ENCODE data around the gene IL1F10. TPM values are rescaled to one million over a fixed set of nuclear protein-coding genes. Genes with fewer than 3 reads are reported as not detected.

The IL1F10 gene
- total RNA-seq, 1 experiment from 2014 or later: not detected

DNA sequence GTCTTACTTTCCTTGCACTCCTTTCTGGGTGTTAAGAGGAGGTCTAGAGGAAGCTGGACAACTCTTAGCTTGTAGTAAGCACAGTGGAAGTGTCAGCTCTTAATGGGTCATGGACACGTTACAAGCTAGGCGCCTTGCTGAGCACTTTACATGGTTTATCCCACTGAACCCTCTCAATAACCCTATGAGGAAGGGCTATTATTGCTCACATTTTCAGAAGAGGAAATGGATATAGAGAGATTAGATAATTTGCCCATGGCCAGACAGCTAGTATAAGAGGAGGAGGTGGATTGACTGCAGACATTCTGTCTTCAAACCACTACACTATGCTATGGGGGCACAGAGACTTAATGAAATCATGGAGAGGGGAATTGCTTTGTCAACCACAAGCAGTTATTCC is 51.3 kb downstream of the IL1F10 start:
- TF ChIP-seq, protein P1, sequence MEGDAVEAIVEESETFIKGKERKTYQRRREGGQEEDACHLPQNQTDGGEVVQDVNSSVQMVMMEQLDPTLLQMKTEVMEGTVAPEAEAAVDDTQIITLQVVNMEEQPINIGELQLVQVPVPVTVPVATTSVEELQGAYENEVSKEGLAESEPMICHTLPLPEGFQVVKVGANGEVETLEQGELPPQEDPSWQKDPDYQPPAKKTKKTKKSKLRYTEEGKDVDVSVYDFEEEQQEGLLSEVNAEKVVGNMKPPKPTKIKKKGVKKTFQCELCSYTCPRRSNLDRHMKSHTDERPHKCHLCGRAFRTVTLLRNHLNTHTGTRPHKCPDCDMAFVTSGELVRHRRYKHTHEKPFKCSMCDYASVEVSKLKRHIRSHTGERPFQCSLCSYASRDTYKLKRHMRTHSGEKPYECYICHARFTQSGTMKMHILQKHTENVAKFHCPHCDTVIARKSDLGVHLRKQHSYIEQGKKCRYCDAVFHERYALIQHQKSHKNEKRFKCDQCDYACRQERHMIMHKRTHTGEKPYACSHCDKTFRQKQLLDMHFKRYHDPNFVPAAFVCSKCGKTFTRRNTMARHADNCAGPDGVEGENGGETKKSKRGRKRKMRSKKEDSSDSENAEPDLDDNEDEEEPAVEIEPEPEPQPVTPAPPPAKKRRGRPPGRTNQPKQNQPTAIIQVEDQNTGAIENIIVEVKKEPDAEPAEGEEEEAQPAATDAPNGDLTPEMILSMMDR (conservative IDR thresholded peaks at IDR 0.05): no peak

More for the DNA sequence above, 51.3 kb downstream of the IL1F10 start:
- Histone ChIP-seq H2BK5ac (ENCODE audit: insufficient read length, low read length) (no peak overlapping the region), H3K9me3 (ENCODE audit: control insufficient read depth, low read depth, low read length) (no peaks in the 10 kb centered on the region), H2BK15ac (ENCODE audit: low read depth, low read length) (no peak overlapping the region), H2AK5ac (ENCODE audit: insufficient read length, low read length) (no peak overlapping the region), H3K23ac (ENCODE audit: insufficient read length, low read depth, low read length) (no peak overlapping the region), H3K9ac (ENCODE audit: extremely low read depth, insufficient read length, low read length) (no peak overlapping the region), H3K18ac (ENCODE audit: insufficient read length, low read depth, low read length) (no peak overlapping the region), H3T11ph (ENCODE audit: low read length) (no peak overlapping the region), H3K4me1 (ENCODE audit: insufficient read depth, low read length) (no peaks in the 10 kb centered on the region), H2BK12ac (ENCODE audit: insufficient read length, low read depth, low read length) (no peak overlapping the region), H3K56ac (ENCODE audit: insufficient read length, low read depth, low read length) (no peak overlapping the region), H4K91ac (ENCODE audit: insufficient read length, low read depth, low read length) (no peak overlapping the region), H2BK20ac (ENCODE audit: low read depth, low read length, poor library complexity, severe bottlenecking) (no peak overlapping the region), H3K4ac (ENCODE audit: low read depth, low read length) (no peak overlapping the region), H3K27me3 (ENCODE audit: insufficient read depth, low read length) (no peaks in the 10 kb centered on the region), H3K79me2 (ENCODE audit: insufficient read depth, low read length) (no peaks in the 10 kb centered on the region), H4K20me1 (ENCODE audit: control insufficient read depth, insufficient read depth, insufficient read length) (no peaks in the 10 kb centered on the region), H3K79me1 (ENCODE audit: insufficient read depth, low read depth, low read length, poor library complexity, severe bottlenecking) (no peaks in the 10 kb centered on the region), H4K8ac (replicated peaks; ENCODE audit: insufficient read length, low read depth, low read length) (no peak overlapping the region), H2AFZ (ENCODE audit: low read length) (no peak overlapping the region), H3K27ac (ENCODE audit: insufficient read length, low read depth, low read length) (no peak overlapping the region), H3K4me2 (ENCODE audit: insufficient read depth, insufficient read length, low read length) (no peak overlapping the region), H3K23me2 (ENCODE audit: insufficient read length, low read depth, low read length, poor library complexity, severe bottlenecking) (no peaks in the 10 kb centered on the region), H3K14ac (ENCODE audit: insufficient read depth, low read length) (no peak overlapping the region), H2BK120ac (ENCODE audit: low read depth, low read length, poor library complexity, severe bottlenecking) (no peak overlapping the region), H4K5ac (ENCODE audit: insufficient read length, low read depth, low read length) (no peak overlapping the region)
- no peaks in the 10 kb centered on the region for H3K4me1 Mint-ChIP-seq
- no peak overlapping the region for H3K4me3 Mint-ChIP-seq
- peaks cover 23% of the 10 kb centered on the region for H3K27me3 Mint-ChIP-seq (ENCODE audit: low read depth)
- WGBS (ENCODE audit: extremely low coverage, insufficient read length, low lambda C conversion rate): no CpG with 5 or more reads among the region's 2 CpGs
- H3K9me3 Mint-ChIP-seq: no peaks in the 10 kb centered on the region
- no peaks in the 10 kb centered on the region for H3K36me3 Mint-ChIP-seq (ENCODE audit: insufficient read depth in 1 of 3, low read depth in 3 of 3)
- no peak overlapping the region for H3K27ac Mint-ChIP-seq
- no peak for DNase-seq
